Left lobe of liver (tissue), 2 donors: ENCODE results near the gene ELP2. TPM values are rescaled to one million over a fixed set of nuclear protein-coding genes. Genes with fewer than 3 reads are reported as not detected.
A peak's percentile ranks its signal among the peaks of the same experiment; 100 is the strongest.

Experiments used
- ATAC-seq: fragments of 200-7000 bp; cut with Tn5 transposase; one replicate; pipeline ENCODE4 v1.9.1; 2020; ENCODE audit warnings: mild to moderate bottlenecking, moderate library complexity
- DNase-seq: peaks from one replicate; pipeline ENCODE4 v3.0.0-alpha.2; 2020; ENCODE audit warnings: low spot score
- total RNA-seq: library from RNA; stranded (reverse); gene quantifications from one replicate; pipeline ENCODE4 v1.2.1, GENCODE V29; 2021
- donor health status: DM: no; HTN: no; CAD: no; lungs with moderate emphysema.
- donor health status: DM: no; HTN: yes; CAD: no.

Gene ELP2
- total RNA-seq, 1 donor from 2014 or later, result 52.1 TPM

DNA sequence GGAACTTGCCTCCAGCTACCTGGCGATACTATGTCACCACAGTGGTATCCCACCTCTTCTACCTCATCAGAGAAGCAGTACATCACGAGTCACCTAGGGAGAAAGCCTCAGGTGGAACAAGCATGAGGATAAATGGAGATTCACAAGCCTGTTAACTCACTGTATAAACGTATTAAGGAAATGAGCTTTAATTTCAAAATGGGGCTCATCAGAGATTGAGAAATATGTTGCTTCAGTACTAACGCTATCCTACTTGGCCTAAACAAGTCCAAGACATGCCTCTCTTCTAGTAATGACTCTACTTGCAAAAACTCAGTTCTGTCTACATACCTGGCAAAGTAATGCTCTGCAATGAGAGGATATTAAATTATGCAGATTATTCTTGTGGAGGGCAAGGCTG, 4.9 kb upstream of the ELP2 start:
- no peak for ATAC-seq

DNA sequence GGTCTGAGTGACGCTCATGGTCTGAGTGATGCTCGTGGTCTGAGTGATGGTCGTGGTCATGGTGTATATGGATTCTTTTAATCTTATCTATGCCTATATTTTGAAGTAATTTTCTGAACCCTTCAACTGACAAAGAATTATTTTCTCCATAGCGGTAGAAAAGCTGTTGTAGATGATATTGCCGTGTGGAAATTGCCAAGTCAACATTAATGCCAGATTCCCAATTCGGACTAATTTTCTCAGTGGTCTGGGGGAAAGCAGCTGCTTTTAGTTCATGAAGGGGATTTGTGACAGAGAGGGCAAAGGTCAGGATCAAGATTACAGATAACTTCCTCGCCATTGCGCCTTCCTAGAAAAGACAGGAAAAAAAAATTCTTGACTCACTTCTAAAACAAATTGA, 3.0 kb upstream of the ELP2 start:
- ATAC-seq (no peak), DNase-seq (no peak)

More for the DNA sequence above, 4.9 kb upstream of the ELP2 start:
- DNase-seq, result no peak

DNA sequence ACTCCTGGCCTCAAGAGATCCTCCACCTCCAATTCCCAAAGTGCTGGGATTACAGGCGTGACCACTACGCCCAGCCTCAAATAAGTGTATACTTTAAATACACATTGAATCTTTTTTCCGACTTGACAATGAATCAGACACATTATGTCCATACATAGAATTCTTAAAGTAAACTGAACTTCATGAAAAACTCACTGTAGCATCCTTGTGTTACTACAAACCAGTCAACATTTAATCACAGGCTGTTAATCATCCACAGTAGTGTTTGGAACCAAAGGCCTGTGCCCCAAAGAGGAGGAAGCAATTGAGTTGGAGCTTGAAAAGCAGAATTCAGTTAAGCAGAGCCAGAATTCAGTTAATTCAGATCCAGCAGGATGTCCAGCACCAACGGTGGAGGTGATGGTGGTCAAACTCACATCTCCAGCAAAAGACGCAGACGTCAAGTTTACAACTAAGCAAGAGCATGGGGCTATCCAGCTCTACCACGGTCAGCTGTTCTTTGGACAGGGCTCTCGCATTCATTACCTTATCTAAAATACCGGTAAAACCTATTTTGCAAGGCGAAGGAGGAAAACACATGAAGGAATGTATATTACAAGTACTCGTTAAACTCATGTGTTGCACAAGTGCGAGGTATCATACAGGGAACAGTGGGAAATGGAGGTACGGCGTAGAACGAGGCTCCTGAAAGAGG, 1.7 kb upstream of the ELP2 start:
- ATAC-seq, result no peak
- no peak for DNase-seq

DNA sequence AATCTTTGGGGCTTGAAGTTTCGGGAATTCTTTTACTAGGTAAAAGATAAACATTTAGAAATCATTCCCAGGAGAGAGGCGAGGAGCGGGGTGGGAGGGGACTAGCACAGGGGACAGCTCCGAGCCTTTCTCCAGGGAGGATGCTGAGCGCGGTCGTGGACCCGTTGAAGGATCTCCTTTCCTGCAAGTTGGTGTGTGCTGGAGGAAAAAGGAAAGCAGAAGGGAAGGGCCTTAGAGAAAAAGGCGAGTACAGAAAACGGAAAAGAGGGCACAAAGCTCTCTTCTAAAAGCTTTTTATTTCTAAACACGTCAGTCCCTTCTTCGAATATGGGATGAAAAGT, 1.2 kb upstream of the ELP2 start:
- DNase-seq (no peak), ATAC-seq (no peak)

DNA sequence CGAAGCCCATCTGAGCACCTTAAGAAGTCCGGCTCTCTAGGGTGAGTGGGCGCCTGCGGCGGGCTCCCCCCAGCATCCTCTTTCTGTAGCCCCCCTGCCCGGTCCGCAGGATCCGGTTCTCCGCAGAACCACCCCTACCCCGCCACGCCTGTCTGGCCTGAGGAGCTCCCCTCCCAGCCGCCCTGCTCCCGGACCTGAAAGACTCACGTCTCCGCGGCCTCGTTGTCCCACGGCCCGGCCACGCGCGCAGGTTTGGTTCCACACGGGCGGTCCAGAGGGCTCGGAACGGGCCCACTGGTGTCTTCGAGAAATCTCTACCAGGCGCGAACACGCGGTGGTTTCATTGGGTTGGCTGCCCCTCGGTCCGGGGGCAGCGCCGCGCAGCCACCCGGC, 796 bp upstream of the ELP2 start:
- DNase-seq, result no peak
- no peak for ATAC-seq

DNA sequence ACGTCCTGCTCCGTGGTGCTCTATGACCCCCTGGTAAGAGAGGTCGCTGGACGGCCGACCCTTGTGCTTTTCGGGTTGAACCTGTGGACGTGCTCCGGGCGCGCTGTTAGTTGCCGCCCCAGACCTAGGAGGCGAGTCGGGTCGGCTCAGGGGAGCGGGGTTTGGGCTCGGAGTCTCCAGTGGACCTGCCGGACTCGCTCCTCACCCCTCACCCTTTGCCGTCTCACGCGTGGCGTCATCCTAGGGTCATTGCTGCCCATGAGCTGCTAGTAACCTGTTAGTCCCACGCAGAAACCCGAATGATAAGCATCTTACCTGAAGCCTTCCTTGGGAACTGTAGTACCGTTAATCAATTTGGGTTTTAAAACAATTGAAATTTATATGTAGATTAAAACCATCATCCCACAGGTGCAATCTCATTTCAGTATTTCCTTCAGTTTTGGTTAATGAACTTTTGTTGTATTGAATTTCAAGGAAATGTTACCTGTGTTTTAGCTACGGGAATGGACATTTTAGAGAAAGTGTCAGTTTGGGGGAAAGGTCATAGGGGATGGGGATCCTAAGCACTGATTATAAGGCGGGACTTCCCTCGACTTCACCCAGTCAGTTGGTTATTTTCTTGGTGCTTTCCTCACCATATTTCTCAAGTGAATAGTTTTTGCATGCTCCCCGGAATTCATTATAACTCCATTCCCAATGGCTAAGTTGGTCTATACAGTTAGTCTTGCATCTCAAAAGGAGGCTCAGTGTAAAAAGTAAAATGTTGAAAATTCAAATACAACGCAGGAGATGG, 536 bp downstream of the ELP2 start:
- DNase-seq (no peak), ATAC-seq (no peak)

DNA sequence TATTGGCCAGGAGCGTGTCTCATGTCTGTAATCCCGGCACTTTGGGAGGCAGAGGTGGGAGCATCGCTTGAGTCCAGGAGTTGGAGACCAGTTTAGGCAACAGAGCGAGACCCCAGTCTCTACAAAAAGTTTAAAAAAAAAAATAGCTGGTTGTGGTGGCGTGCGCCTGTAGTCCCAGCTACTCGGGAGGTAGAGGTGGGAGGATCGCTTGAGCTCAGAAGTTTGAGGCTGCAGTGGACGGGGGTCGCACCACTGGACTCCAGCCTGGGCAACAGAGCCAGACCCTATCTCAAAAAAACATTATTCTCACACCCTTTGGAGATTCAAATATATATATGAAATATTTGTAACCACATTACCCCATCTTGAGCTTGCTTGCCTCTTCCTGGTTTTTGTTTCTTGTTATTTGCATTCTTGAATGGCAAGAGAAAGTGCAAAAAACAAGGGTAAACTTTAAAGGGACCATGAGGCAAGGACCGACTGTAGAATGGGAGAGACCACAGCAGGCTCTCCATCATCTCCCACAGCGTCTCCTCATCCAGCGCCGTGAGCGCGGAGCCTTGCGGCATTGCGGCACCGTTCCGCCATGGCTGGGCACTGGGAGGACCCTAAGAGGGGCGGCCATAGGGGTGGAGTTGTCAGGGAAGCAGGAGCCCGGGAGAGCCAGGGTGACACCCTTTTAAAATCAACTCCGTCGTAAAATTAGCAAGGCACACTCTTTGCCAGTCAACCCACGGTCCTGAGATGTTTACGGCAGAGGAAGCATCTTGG, 1.4 kb downstream of the ELP2 start:
- no peak for ATAC-seq

DNA sequence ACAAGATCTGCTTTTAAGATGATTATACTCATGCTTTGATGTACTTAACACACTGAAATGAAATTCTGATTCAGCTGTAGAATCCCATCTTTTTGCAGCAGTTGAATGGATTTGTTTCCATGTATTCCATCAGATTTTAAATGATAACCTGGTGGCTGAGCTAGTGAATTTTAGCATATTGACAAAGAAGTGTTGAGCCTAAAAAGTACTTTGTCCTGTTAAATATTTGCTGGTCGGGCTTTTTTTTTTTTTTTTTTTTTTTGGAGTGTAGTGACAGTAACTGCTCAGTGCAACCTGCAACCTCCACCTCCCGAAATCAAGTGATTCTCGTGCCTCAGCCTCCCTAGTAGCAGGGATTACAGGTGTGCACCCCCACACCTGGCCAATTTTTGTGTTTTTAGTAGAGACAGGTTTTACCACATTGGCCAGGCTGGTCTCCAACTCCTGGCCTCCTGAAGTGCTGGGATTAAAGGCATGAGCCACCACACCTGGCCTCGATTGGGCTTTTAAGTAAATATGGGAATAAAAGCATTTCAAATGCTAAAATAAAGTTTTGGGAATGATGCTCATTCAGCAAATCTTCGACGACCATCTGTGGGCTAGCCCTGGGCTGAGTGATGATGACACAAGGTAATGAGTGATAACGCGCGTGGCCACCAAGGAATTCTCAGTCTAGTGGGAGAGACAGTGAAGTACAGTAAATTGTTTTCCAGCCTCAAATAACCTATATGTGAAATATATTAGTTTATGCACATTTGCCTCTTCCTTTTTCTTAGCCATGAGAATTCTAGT, 2.2 kb downstream of the ELP2 start:
- DNase-seq (no peak), ATAC-seq (no peak)

More for the DNA sequence above, 1.4 kb downstream of the ELP2 start:
- no peak for DNase-seq

DNA sequence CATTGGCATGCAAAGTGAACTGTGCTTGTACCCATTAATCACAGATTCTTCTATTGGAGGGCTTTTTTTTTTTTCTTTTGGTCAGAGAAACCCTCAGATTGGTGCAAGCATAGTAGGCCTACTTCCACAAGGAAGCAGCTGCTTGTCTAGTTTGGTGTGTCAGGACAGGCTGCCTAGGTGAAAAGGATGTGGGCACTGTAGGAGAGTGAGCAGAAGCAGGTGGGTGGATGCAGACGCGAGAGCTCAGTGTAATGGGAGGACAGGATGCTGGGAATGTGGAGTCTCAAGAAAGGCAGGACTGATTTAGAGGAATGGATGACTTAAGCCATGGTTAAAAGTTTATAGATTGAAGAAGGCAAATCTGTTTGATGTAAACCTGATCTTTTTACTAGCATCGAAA, 3.1 kb downstream of the ELP2 start:
- ATAC-seq, result no peak
- DNase-seq, result no peak

DNA sequence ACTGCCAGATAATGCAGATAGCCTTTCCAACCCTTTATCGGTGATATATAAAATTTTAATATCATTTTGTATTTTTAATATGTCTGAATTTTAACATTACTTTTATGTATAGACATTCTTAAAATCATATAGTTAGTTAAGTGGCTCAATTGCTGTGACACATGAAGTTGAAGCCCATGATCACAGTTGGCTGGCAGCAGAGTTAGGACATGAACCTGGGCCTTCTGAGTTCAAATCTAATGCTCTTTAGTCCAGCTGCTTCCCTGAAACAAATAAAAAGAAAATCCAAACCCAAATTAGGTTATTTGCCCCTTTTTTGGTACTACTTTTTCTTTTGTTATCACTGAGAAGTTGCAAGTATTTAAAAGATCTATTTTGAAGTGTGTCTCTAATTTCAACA, 5.6 kb downstream of the ELP2 start:
- ATAC-seq, result peak; percentile 64
- no peak for DNase-seq

DNA sequence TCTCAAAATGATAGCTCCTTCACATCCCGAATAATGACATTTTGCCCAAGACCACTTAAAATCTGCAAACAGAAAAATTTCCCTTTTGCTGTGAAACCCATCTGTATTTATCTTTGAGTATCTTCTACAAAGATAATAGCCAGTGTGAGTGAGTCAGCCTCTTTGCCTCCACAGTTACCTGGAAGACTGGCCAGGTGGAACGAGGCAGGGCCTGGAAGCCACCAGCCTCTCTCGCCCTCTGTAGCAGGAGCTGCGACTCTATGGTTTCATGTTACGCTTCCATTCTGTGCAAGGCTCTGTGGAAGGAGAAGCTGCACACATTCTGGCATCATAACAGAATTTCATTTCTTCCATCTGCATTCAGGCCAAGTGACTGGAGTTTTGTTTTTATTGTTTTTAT, 9.5 kb downstream of the ELP2 start:
- no peak for ATAC-seq
- DNase-seq, result no peak

DNA sequence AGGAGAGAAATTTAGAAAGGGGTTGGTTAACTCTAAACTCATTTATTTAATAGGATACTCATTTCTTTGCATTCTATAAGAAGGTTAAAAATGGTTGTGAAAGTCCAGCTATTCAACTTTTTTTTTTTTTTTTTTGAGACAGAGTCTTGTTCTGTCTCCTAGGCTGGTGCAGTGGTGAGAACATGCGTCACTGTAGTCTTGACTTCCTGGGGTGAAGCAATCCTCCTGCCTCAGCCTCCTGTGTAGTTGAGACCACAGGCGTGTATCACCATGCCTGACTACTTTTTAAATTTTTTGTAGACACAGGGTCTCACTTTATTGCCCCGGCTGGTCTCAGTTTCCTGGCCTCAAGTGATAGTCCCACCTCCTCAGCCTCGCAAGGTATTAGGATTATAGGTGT, 11.9 kb downstream of the ELP2 start:
- no peak for ATAC-seq
- DNase-seq, result no peak

DNA sequence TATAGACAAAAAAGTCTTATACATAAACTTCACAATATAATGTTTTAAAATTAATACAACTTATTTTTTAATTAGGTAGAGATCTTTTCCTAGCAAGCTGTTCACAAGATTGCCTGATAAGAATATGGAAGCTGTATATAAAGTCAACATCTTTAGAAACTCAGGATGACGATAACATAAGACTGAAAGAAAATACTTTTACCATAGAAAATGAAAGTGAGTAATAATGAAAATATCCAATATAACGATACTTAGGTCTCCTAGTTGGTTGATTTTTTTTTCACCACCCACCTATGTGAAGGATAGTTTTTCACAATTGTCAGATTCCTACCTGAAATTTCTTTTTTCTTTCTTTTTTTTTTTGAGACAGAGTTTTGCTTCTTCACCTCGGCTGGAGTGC, 13.1 kb downstream of the ELP2 start:
- no peak for DNase-seq
- no peak for ATAC-seq

DNA sequence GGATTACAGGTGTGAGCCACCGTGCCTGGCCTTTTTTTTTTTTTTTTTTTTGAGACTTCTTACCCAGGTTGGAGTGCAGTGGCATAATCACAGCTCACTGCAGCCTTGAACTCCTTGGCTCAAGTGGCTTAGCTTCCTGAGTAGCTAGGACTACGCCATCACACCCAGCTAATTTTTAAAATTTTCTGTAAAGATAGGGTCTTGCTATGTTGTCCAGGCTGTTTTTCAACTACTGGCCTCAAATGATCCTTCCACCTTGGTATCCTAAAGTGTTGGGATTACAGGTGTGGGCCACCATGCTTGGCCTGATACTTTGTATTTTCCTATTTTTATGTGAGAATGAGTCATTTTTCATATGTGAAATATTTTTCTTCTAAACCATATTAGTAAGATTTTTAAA, 13.7 kb downstream of the ELP2 start:
- no peak for ATAC-seq

DNA sequence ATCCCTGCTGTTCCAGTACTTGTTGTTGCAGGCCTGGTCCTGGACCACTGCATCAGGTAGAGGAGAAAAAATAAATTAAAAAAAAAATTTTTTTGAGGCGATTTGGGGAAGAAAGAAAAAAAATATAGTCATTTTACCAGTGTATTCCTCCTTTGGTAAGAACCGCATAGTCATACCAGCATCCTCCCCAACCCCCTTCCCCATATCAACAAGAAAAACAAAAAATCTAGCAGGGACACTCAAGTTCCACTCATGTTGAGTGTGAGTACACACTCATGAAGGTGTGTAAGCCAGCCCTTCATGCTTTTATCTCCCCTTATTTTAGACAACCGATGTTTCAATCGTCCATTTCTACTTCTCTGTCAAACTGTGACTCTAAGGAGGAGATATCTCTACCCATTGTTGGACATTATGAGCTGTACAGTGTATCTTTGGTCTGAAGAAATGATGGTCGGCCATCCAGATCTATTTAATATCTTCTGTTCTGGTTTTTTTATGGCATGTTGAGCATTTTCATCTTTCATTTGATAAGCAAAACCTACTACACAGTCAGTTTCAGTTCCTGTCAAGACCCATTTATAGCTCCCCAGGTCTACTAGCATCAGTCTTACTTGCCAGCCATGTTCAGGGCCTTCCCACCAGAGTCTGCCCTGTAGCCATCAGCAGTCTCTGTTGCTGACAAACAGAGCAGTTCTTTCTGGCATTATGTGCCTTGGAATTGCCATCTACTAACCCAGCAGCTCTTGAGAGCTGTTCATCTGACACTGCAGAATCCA, 20.0 kb downstream of the ELP2 start:
- ATAC-seq, result no peak
- DNase-seq, result no peak

More for the DNA sequence above, 13.7 kb downstream of the ELP2 start:
- DNase-seq, result no peak

DNA sequence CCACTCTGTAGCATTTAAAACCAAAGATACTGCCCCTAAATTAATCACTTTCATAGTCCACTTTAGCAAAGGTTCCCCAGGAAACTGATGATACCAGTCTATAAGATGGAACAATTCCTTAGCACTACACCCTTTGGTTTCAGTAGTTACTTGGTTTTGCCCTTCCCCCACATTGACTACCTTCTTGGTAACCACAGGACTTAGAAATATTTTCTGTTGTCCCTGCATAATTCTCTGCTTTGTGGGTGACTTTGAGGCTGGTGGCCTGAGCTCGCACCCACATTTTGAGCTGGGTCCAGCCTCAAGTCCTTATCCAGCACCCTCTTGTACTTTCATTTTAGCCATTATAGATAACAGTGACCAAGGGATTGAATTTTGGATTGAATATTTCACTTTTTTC, 23.1 kb downstream of the ELP2 start:
- no peak for ATAC-seq

DNA sequence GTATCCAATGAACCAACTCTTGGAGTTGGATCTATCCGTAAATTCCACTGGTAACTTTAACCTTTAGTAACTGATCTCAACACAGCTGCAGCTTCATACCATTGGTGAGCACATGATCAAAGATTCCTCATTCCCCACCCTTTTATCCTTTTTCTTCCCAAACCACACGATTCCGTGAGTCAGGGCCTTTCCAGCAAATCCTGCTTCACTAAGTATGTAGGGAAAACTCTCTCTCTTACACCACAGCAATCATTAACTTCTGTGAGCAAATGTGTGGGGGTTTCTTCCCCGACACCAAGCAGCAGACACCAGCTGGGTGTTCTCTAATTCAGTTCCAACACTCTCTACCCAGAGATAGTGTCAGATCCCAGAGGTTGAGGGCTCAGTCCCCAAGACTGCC, 23.5 kb downstream of the ELP2 start:
- peak; percentile 54 for ATAC-seq
- DNase-seq, result no peak

More for the DNA sequence above, 23.1 kb downstream of the ELP2 start:
- DNase-seq, result no peak

DNA sequence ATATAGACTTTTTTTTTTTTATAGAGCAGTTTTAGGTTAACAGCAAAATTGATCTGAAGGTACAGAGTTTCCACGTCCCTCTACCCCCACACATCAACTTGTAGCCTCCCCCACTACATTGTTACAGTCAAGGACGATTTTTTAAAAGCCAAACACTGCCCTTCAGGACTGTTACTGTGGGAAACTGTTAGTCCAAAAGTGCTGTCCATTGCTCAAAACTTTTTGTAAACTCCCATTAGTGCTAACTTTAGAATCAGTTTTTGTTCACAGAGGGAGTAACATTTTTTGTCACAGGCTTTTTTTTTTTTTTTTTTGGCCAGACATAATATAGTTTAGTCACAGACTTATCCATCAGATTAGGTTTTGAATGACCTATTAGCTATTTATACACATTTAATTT, 24.1 kb downstream of the ELP2 start:
- DNase-seq (no peak), ATAC-seq (peak; percentile 25)

DNA sequence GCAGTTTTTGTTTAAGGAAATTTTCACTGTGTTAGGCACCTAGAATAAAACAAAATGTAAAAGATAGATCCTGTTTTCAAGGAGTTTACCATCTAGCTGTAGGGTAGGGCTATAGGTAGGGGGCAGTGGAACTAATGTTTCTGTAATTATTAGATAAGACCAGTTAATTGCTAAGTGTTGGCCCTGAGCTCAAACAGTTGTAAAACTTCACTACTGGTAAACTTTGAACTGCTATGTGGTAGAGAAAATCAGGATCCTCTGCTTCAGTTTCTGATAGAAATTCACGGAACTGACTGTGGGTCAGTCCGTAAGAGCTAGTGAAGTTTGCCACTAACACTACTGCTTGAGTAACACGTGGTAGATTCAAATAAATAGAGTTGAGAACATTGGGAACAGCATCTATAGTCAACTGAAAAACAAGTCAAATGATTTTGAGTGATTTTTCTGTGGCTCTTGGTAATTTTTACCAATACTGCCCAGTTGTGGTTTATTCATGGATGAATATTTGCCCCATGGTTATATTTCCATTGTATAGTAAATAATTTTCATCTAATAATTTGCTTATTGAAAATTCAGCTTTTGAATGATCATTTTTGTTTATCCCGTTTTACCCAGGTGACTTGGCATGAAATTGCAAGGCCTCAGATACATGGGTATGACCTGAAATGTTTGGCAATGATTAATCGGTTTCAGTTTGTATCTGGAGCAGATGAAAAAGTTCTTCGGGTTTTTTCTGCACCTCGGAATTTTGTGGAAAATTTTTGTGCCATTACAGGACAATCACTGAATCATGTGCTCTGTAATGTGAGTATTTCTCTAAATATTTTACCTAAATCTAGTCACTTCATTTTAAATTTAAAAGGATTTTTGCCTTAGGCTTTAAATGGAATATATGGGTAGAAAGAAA, 26.4 kb downstream of the ELP2 start:
- DNase-seq (no peak), ATAC-seq (peak; percentile 53)
